Measurements from ENCODE around the gene SFT2D3. TPM values are rescaled to one million over a fixed set of nuclear protein-coding genes. Genes with fewer than 3 reads are reported as not detected.

SFT2D3 gene
- total RNA-seq, 2 experiments from 2014 or later = 3.5 TPM

DNA sequence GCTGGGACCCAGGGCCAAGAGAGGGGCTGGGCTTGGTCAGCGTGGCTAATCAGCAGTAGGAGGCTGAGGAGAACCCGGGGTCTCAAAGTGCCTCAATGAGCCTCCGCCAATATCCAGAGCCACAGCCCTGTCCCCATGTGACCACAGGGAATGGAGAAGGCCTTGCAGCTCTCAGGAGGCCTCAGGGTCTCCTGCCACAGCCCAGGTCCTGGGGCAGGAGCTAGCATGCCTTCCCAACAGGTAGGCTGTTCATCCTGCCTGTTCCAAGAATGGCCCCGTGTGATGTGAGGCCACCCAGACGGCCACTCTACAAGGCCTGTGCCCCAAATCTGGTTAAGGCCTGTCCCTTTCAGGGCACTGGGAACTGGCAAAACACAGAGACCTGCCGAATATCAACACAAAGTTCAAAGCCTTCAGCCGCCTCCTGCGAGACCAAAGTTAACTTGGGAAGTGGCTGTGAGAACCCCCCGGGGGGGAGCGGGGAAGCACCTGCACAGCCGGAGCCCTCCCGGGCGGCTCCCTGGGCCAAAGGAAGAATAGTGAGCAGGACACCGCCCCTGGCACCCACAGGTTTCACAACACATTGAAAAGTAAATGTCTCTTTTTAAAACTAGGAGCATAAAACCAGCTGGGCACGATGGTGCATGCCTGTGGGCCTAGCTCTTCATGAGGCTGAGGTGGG is 21.5 kb upstream of the SFT2D3 start:
- ChIA-PET CTCF (no interaction called here), POLR2A (no interaction called here)

DNA sequence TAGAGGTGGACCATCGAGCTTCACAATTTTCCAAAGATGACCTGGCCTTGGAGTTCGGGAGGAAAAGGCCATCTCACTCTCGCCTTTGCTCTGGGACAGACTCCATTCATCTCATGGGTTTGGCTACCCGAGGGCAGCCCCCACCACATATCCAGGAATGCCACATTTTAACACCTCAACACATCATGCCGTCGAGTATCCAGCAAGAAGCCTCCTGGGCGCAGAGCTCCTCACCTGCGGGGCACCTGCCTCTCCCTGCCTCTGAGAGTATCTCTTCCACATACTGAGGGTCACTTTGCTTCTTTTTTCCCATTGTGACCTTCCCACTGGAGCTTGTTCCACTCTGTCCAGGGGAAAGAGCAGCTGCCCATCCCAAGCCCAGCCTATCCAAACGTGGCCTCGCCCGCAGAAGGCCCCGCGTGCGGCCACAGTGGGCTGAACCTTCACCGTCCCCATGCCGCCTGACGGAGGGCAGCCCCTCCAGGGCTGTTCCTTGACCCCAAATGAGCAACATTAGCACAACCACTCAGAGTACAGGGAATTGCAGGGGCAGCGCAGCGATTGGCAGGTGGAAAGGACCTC is 20.5 kb upstream of the SFT2D3 start:
- ChIA-PET CTCF (no interaction called here), POLR2A (no interaction called here)

GRCh38 chr2:127681288-127681804 is 20.0 kb upstream of the SFT2D3 start:
- CTCF ChIA-PET = interaction anchor here (1.2 kb wide), 1 partner anchor 90 kb away, joined by 4 read pairs; no protein-coding TSS in a partner anchor

GRCh38 chr2:127681976-127682857 is 19.1 kb upstream of the SFT2D3 start:
- POLR2A ChIA-PET = no interaction called here
- CTCF ChIA-PET = interaction anchor here (1.2 kb wide), 1 partner anchor 91 kb away, joined by 4 read pairs; no protein-coding TSS in a partner anchor

More at GRCh38 chr2:127681288-127681804, 20.0 kb upstream of the SFT2D3 start:
- POLR2A ChIA-PET = no interaction called here

DNA sequence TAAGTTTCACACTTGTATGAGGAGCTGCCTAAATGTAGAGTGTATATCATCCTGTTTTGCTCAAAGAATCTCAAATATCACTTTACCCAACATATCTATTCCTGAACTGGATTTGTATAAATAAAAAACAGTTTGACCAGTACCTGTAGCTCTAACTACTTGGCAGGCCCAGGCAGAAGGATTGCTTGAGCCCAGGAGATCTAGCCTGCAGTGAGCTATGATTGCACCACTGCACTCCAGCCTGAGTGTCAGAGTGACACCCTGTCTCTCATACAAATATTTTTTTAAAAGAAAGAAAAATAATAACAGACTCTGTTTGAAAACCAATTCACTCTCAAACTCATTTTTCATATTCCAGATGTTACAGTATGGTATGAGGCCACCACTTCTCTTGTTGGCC is 18.2 kb upstream of the SFT2D3 start:
- CTCF ChIA-PET = no interaction called here
- POLR2A ChIA-PET = no interaction called here

- CTCF ChIA-PET = no interaction called here
- POLR2A ChIA-PET = no interaction called here
Observed at GRCh38 chr2:127683757-127684156, 17.5 kb upstream of the SFT2D3 start.

- CTCF ChIA-PET = no interaction called here
- POLR2A ChIA-PET = no interaction called here
Observed at GRCh38 chr2:127685410-127686080, 15.8 kb upstream of the SFT2D3 start.

GRCh38 chr2:127688405-127688804 is 12.9 kb upstream of the SFT2D3 start:
- POLR2A ChIA-PET = no interaction called here
- CTCF ChIA-PET = no interaction called here

DNA sequence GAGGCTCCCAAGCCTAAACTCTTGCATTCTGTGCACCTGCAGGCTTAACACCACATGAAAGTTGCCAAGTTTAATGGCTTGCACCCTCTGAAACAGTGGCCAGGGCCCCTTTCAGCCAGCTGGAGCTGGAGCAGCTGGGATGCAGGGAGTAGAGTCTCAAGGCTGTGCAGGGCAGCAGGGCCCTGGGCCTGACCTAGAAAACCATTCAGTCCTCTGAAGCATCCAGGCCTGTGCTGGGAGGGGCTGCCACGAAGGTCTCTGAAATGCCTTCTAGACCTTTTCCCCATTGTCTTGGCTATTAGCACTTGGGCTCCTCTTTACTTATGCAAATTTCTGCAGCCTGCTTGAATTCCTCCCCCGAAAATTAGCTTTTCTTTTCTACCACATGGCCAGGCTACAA is 10.6 kb upstream of the SFT2D3 start:
- ChIA-PET POLR2A (no interaction called here), CTCF (no interaction called here)

DNA sequence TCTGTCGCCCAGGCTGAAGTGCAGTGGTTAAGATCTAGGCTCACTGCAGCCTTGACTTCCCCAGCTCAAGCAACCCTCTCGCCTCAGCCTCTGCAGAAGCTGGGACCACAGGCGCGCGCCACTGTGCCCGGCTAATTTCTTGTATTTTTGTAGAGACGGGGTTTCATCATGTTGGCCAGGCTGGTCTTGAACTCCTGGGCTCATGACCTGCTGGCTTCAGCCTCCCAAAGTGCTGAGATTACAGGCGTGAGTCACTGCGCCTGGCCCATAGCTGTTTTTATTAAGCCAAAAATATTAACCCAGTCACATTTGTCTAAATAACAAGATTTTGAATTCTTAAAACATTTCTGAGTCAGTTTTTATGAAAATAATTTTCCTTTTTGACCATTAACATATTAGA is 6.3 kb upstream of the SFT2D3 start:
- POLR2A ChIA-PET = no interaction called here

GRCh38 chr2:127695491-127696472 is 5.5 kb upstream of the SFT2D3 start:
- CTCF ChIA-PET = no interaction called here

More for the DNA sequence above, 6.3 kb upstream of the SFT2D3 start:
- CTCF ChIA-PET = interaction anchor here (1.2 kb wide), 1 partner anchor 20 kb away, joined by 3 read pairs; the partner anchor contains the start of gene LIMS2

GRCh38 chr2:127697482-127698180 is 3.7 kb upstream of the SFT2D3 start:
- POLR2A ChIA-PET = no interaction called here
- CTCF ChIA-PET = interaction anchor here (0.6 kb wide), 1 partner anchor 10 kb away, joined by 3 read pairs; no protein-coding TSS in a partner anchor

More at GRCh38 chr2:127695491-127696472, 5.5 kb upstream of the SFT2D3 start:
- POLR2A ChIA-PET = no interaction called here

DNA sequence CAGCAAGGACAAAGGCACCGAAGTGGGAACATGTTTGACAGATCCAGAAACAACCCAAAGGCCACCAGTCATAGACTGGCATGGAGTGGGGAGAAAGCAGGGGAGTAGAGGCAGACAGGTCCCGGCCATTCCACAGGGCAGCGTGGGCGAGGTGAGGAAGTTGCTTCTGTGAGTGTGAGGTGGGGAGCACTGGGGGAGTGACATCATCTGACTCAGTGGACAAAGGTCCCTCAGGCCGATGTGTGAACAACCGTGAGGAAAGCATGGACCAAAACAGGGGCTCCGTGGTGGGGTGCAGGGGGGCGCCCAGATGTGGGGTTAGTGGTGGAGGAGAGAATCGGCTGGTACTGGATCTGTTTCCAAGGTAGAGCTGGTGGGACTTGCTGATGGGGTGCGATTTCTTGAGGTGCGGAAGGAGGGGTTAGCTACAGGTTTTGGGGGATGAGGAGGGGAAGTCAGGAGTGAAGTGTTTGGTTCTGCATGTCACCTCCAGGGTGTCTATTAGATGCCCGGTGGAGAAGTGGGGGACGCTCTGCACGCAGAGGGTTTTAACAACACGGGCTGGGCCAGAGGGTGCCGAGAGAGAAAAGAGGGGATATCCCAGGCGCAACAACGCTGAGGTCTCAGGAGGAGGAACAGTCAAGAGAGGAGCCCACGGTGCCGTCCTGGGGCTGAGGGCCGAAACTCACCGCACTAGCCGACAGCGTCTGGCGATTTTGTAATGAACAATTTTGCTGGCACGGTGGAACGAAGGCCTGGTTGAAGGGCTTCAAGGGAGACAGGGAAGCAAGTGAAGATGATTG is 2.5 kb upstream of the SFT2D3 start:
- ChIA-PET CTCF (no interaction called here), POLR2A (no interaction called here)

DNA sequence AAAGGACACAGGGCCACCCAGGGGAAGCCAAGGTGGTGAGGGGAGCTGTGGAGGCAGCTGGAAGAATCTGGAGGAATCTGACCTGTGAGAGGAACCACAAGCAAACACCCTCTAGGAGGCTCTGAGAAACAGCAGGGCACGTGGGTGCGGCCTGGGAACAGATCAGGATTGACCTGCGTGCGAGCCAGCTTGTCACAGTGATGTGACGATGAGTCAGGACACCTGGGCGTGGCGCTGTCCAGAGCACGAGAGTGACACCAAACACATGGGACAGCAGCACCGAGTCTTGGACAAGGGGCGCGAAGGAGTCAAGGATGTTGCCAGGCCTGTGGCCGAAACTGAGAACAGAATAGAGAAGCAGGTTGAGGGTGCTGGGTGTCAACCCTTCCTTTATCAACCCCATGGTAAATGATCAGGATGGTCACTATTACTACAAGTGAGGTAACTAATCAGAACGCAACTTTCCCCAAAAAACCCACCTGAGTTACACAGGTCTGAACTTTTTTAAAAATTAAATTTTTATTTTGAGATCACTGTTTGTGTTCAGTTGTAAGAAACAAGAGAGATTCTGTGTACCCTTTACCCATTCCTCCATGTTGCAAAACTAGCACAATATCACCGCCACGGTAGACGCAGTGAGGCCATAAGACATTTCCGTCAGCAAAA is 637 bp upstream of the SFT2D3 start:
- ChIA-PET POLR2A (interaction anchor here (1.9 to 2.3 kb wide), 2 partner anchors 111 to 390 kb away, joined by 7 to 8 read pairs; partner anchors contain the start of genes UGGT1 and WDR33), CTCF (no interaction called here)

DNA sequence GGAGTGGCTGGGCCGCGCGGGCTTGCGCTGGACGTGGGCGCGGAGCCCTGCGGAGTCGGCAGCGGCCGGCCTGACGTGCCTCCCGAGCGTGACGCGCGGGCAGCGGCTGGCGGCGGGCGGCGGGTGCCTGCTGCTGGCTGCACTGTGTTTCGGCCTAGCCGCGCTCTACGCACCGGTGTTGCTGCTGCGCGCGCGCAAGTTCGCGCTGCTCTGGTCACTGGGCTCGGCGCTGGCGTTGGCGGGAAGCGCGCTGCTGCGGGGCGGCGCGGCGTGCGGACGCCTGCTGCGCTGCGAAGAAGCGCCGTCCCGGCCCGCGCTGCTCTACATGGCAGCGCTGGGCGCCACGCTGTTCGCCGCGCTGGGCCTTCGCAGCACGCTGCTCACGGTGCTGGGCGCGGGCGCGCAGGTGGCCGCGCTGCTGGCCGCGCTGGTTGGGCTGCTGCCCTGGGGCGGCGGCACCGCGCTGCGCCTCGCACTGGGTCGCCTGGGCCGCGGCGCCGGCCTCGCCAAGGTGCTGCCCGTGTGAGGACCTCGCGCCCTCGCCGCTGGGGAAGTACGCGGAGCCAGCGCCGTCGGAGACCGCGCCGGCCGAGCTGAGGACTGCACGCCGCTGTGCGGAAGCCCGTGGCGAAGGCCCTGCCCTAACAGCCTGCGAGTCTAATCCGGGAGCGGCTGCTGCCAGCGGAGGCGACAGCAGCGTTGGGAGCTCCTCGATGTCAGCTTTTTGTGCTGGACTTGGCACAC is 526 bp downstream of the SFT2D3 start:
- ChIA-PET CTCF (interaction anchor here (1.3 kb wide), 2 partner anchors 110 to 176 kb away, joined by 3 to 5 read pairs; partner anchors contain the start of gene IWS1), POLR2A (interaction anchor here (0.5 to 2.3 kb wide), 8 partner anchors 12 to 622 kb away, joined by 3 to 8 read pairs (median 6); partner anchors contain the start of genes IWS1, UGGT1 and WDR33)
